GM10248 (cell line): ENCODE measurements around the gene TDRD7.

Experiments used
- CTCF ChIA-PET: fragments of 300-600 bp; sonication (Branson Sonifier 250); formaldehyde crosslinking; extraction: SDS; loops from one replicate; lab custom pipeline; 2021; ENCODE audit warnings: antibody characterized with exemption; lab: Yijun Ruan, JAX
- POLR2A ChIA-PET: fragments of 350-650 bp; sonication (Branson Sonifier 250); formaldehyde crosslinking; extraction: SDS; loops from one replicate; lab custom pipeline; 2020; ENCODE audit warnings: antibody characterized with exemption; lab: Yijun Ruan, JAX
- DNase-seq: peaks from one replicate; pipeline ENCODE4 v3.0.0; 2012; ENCODE audit errors: extremely low spot score
- CTCF ChIP-seq: IDR thresholded peaks from 2 replicates; pipeline ENCODE4 v1.5.1; 2012; ENCODE audit warnings: mild to moderate bottlenecking, low read depth; ENCODE audit errors: extremely low read depth, missing control alignments, control extremely low read depth

The TDRD7 gene

GRCh38 chr9:97386733-97387503, 25.0 kb upstream of the TDRD7 start:
- ChIA-PET POLR2A (no interaction called here), CTCF (interaction anchor here (0.7 to 8.3 kb wide), 26 partner anchors 11 to 535 kb away, joined by 3 to 78 read pairs (median 6); partner anchors contain the start of gene TDRD7)
- TF ChIP-seq CTCF, result peak; percentile 95
- peak; percentile 84 for DNase-seq

- POLR2A ChIA-PET, result no interaction called here
- CTCF ChIA-PET, result interaction anchor here (0.7 to 8.3 kb wide), 23 partner anchors 10 to 530 kb away, joined by 3 to 78 read pairs (median 7); partner anchors contain the start of gene TDRD7
- peak; percentile 18 for DNase-seq
- TF ChIP-seq CTCF, result no peak
Measured at GRCh38 chr9:97387504-97387886, 24.4 kb upstream of the TDRD7 start.

GRCh38 chr9:97387936-97388684, 23.8 kb upstream of the TDRD7 start:
- DNase-seq, result peak; percentile 15
- ChIA-PET POLR2A (no interaction called here), CTCF (interaction anchor here (0.7 to 8.3 kb wide), 16 partner anchors 9 to 527 kb away, joined by 3 to 78 read pairs (median 11); partner anchors contain the start of gene TDRD7)
- no peak for TF ChIP-seq CTCF

- POLR2A ChIA-PET, result no interaction called here
- no peak for TF ChIP-seq CTCF
- CTCF ChIA-PET, result interaction anchor here (1.4 to 8.3 kb wide), 4 partner anchors 9 to 81 kb away, joined by 3 to 78 read pairs (median 40); no protein-coding TSS in a partner anchor
- peak; percentile 88 for DNase-seq
Measured at GRCh38 chr9:97388721-97389238, 23.1 kb upstream of the TDRD7 start.

- CTCF ChIA-PET, result interaction anchor here (1.4 to 8.3 kb wide), 3 partner anchors 8 to 226 kb away, joined by 4 to 78 read pairs (median 7); no protein-coding TSS in a partner anchor
- peak; percentile 20 for DNase-seq
- POLR2A ChIA-PET, result no interaction called here
- no peak for TF ChIP-seq CTCF
Measured at GRCh38 chr9:97389249-97389648, 22.6 kb upstream of the TDRD7 start.
